Left lung (tissue), 10 donors: ENCODE data around the gene HOPX. TPM values are rescaled to one million over a fixed set of nuclear protein-coding genes. Genes with fewer than 3 reads are reported as not detected.

Experiments
- ATAC-seq: fragments of 200-7000 bp; cut with Tn5 transposase; one replicate; pipeline ENCODE4 v1.9.1; 2020; ENCODE audit warnings: moderate library complexity
- DNase-seq, 4 donors: peaks; one replicate each; pipeline ENCODE4 v3.0.0-alpha.2; 2013 to 2020
- H3K27ac ChIP-seq, 2 donors: fragments of 200-600 bp; sonication (generic) in 1 of 2; one replicate each; pipeline versions ENCODE4 v1.5.0 to v1.8.0; 2020 to 2021
- H3K27me3 ChIP-seq, 2 donors: fragments of 200-600 bp; sonication (generic) in 1 of 2; one replicate each; pipeline versions ENCODE4 v1.5.0 to v1.8.0; 2020 to 2021
- H3K36me3 ChIP-seq, 2 donors: fragments of 200-600 bp; sonication (generic) in 1 of 2; one replicate each; pipeline versions ENCODE4 v1.5.0 to v1.8.0; 2020 to 2021
- H3K4me1 ChIP-seq, 2 donors: fragments of 200-600 bp; one replicate each; pipeline ENCODE4 v1.8.0; 2021
- H3K4me3 ChIP-seq, 2 donors: fragments of 200-600 bp; sonication (generic) in 1 of 2; one replicate each; pipeline versions ENCODE4 v1.5.0 to v1.8.0; 2020 to 2021; ENCODE audit warnings: mild to moderate bottlenecking in 1 of 2
- H3K9me3 ChIP-seq, 2 donors: fragments of 200-600 bp; sonication (generic) in 1 of 2; one replicate each; pipeline versions ENCODE4 v1.5.0 to v1.8.0; 2020 to 2021
- CTCF ChIP-seq, 2 donors: fragments of 200-600 bp; sonication (generic) in 1 of 2; IDR thresholded peaks; one replicate each; pipeline versions ENCODE4 v1.5.0 to v1.8.0; 2021; ENCODE audit warnings: antibody characterized with exemption in 2 of 2
- intact Hi-C, 2 donors: fragments of 100-400 bp; cut with DNase I; formaldehyde crosslinking; loops; one replicate each; pipeline versions ENCODE4 v1.11.2 to v1.14.2; 2022
- polyA plus RNA-seq, 6 donors: library from polyadenylated mRNA; unstranded; fragments of 120-200 nt; gene quantifications; one replicate each; pipeline ENCODE4 v1.2.1, GENCODE V29; 2013; ENCODE audit not compliant: insufficient read length in 6 of 6
- total RNA-seq, 2 donors: library from RNA; stranded (reverse); fragmentation: NEBNext Ultra II Directional; extraction: Animal tissue kit (Norgen Biotek cat#: 25700); gene quantifications; one replicate each; pipeline ENCODE4 v1.2.1, GENCODE V29; 2021
- donor health status: DM: no; HTN: yes; CAD: no.
- donor health status: DM: no; HTN: no; CAD: no.

The HOPX gene
- total and polyA plus RNA-seq, 8 donors = 28.2 to 729 (median 35.6) TPM

- Histone ChIP-seq H3K9me3 (peaks cover 0 to 28% of the 10 kb centered on the region in 2 donors), H3K27ac (no peak overlapping the region), H3K4me1 (no peaks in the 10 kb centered on the region), H3K4me3 (no peak overlapping the region), H3K36me3 (no peaks in the 10 kb centered on the region), H3K27me3 (no peaks in the 10 kb centered on the region)
- no peak for TF ChIP-seq CTCF (IDR thresholded peaks at IDR 0.05)
- ATAC-seq = no peak
- intact Hi-C loops = no loop called here
- no peak for DNase-seq
These were observed 54.1 kb downstream of the HOPX start for GRCh38 chr4:56626963-56627362.

- H3K36me3 ChIP-seq = no peaks in the 10 kb centered on the region
- no peak overlapping the region for H3K27ac ChIP-seq
- peaks cover 0 to 28% of the 10 kb centered on the region in 2 donors for H3K9me3 ChIP-seq
- H3K27me3 ChIP-seq = no peaks in the 10 kb centered on the region
- DNase-seq (no peak), ATAC-seq (no peak)
- TF ChIP-seq CTCF (IDR thresholded peaks at IDR 0.05) = no peak
- H3K4me1 ChIP-seq = no peaks in the 10 kb centered on the region
- intact Hi-C loops = no loop called here
- H3K4me3 ChIP-seq = no peak overlapping the region
These were observed 54.7 kb downstream of the HOPX start for GRCh38 chr4:56626420-56626819.

GRCh38 chr4:56622176-56622575, 58.9 kb downstream of the HOPX start:
- peaks cover 0 to 28% of the 10 kb centered on the region in 2 donors for H3K9me3 ChIP-seq
- no peak for TF ChIP-seq CTCF (IDR thresholded peaks at IDR 0.05)
- intact Hi-C loops = no loop called here
- no peaks in the 10 kb centered on the region for H3K4me1 ChIP-seq
- H3K27ac ChIP-seq = no peak overlapping the region
- H3K27me3 ChIP-seq = no peaks in the 10 kb centered on the region
- DNase-seq (no peak), ATAC-seq (no peak)
- no peak overlapping the region for H3K4me3 ChIP-seq
- no peaks in the 10 kb centered on the region for H3K36me3 ChIP-seq

GRCh38 chr4:56619816-56620215, 61.3 kb downstream of the HOPX start:
- intact Hi-C loops = no loop called here
- H3K9me3 ChIP-seq = peaks cover 0 to 8% of the 10 kb centered on the region in 2 donors
- no peak overlapping the region for H3K4me3 ChIP-seq
- no peaks in the 10 kb centered on the region for H3K36me3 ChIP-seq
- ATAC-seq (no peak), DNase-seq (no peak)
- no peaks in the 10 kb centered on the region for H3K4me1 ChIP-seq
- H3K27ac ChIP-seq = no peak overlapping the region
- no peaks in the 10 kb centered on the region for H3K27me3 ChIP-seq
- no peak for TF ChIP-seq CTCF (IDR thresholded peaks at IDR 0.05)

GRCh38 chr4:56619160-56619559, 61.9 kb downstream of the HOPX start:
- Histone ChIP-seq H3K4me3 (no peak overlapping the region), H3K27ac (no peak overlapping the region), H3K27me3 (no peaks in the 10 kb centered on the region), H3K4me1 (no peaks in the 10 kb centered on the region), H3K9me3 (peaks cover 0 to 1% of the 10 kb centered on the region in 2 donors), H3K36me3 (no peaks in the 10 kb centered on the region)
- ATAC-seq = no peak
- DNase-seq = no peak
- intact Hi-C loops = no loop called here
- no peak for TF ChIP-seq CTCF (IDR thresholded peaks at IDR 0.05)
